HG03097 (cell line): ENCODE measurements around the gene DNM3.

Experiments used
- ATAC-seq: cut with Tn5 transposase; IDR thresholded peaks from one replicate; pipeline ENCODE4 v1.9.1; 2021; ENCODE audit not compliant: unreplicated experiment, low FRiP score

DNM3 gene

GRCh38 chr1:172460887-172461315 is 619.6 kb downstream of the DNM3 start:
- ATAC-seq, result no peak
